GM12865 (cell line): ENCODE data around the gene MYBPC1.

Experiments used
- DNase-seq: peaks from one replicate; pipeline ENCODE4 v3.0.0; 2010; ENCODE audit warnings: low read depth
- H3K4me3 ChIP-seq: 2 replicates; pipeline ENCODE4 v1.5.1; 2011; ENCODE audit warnings: mild to moderate bottlenecking, low read depth, low read length, control low read depth
- CTCF ChIP-seq: IDR thresholded peaks from 2 replicates; pipeline ENCODE4 v1.5.1; 2011; ENCODE audit warnings: low read length, control low read depth, low read depth, inconsistent platforms; ENCODE audit not compliant: insufficient read depth; ENCODE audit errors: missing control alignments

The MYBPC1 gene

GRCh38 chr12:101609198-101609597 lies 14.4 kb downstream of the MYBPC1 start:
- H3K4me3 ChIP-seq = no peak overlapping the region
- no peak for DNase-seq
- TF ChIP-seq CTCF = no peak

GRCh38 chr12:101612160-101612916 lies 17.6 kb downstream of the MYBPC1 start:
- no peak overlapping the region for H3K4me3 ChIP-seq
- no peak for DNase-seq
- no peak for TF ChIP-seq CTCF

GRCh38 chr12:101616027-101616494 lies 21.3 kb downstream of the MYBPC1 start:
- no peak overlapping the region for H3K4me3 ChIP-seq
- no peak for TF ChIP-seq CTCF
- DNase-seq = peak; percentile 27

- TF ChIP-seq CTCF = no peak
- no peak overlapping the region for H3K4me3 ChIP-seq
- no peak for DNase-seq
These were observed 24.4 kb downstream of the MYBPC1 start for GRCh38 chr12:101619026-101619786.

GRCh38 chr12:101619858-101620761 lies 25.3 kb downstream of the MYBPC1 start:
- TF ChIP-seq CTCF = no peak
- no peak for DNase-seq
- H3K4me3 ChIP-seq = no peak overlapping the region

- no peak for TF ChIP-seq CTCF
- H3K4me3 ChIP-seq = no peak overlapping the region
- no peak for DNase-seq
These were observed 26.0 kb downstream of the MYBPC1 start for GRCh38 chr12:101620762-101621133.
